HCT116 (cell line): Measurements from ENCODE around the gene PDIK1L. TPM values are rescaled to one million over a fixed set of nuclear protein-coding genes. Genes with fewer than 3 reads are reported as not detected.

Experiments
- ATAC-seq: fragments of 200-7000 bp; cut with Tn5 transposase; 2 replicates; pipeline ENCODE4 v1.9.1; 2020; ENCODE audit warnings: mild to moderate bottlenecking, moderate library complexity
- BruUV-seq: library from RNA; stranded (reverse); fragments of 400-500 nt; replicated peaks from 2 replicates; lab custom pipeline; 2021; lab: Mats Ljungman, UMichigan
- CTCF ChIA-PET: fragments of 300-600 bp; sonication (Branson Sonifier 250); formaldehyde crosslinking; loops from one replicate; lab custom pipeline; 2021; ENCODE audit warnings: antibody characterized with exemption; lab: Charles Lee
- POLR2A ChIA-PET: fragments of 300-600, 350-600 bp; sonication (Branson Sonifier 250); formaldehyde crosslinking; loops from one replicate; lab custom pipeline; 2021; ENCODE audit warnings: antibody characterized with exemption; lab: Charles Lee
- RAD21 ChIA-PET, 2 experiments: fragments of 300-600 bp; sonication (Branson Sonifier 250); formaldehyde crosslinking; loops; one replicate each; lab custom pipeline; 2023; ENCODE audit warnings: low total read pairs in 2 of 2; ENCODE audit not compliant: uncharacterized antibody in 2 of 2, unreplicated experiment in 2 of 2, low non-redundant PET in 1 of 2; lab: Charles Lee
- DNase-seq: peaks from one replicate; pipeline ENCODE4 v3.0.0-alpha.2; 2010; ENCODE audit warnings: low read depth, low spot score
- H2AFZ ChIP-seq: fragments of 200-600 bp; shearing (Covaris generic), sonication (generic); 2 replicates; pipeline ENCODE4 v1.6.1; 2017; ENCODE audit warnings: low read depth, mixed run types, mixed read lengths, antibody characterized with exemption, low read length; ENCODE audit not compliant: poor library complexity, severe bottlenecking
- H3K27ac ChIP-seq: 2 replicates; pipeline ENCODE4 v1.5.1; 2012; ENCODE audit warnings: low read depth, low read length
- H3K27me3 ChIP-seq: fragments of 200-600 bp; sonication (generic); 2 replicates; pipeline ENCODE4 v1.6.1; 2016; ENCODE audit warnings: mixed run types, low read length, mixed read lengths; ENCODE audit not compliant: insufficient read depth
- H3K36me3 ChIP-seq, 2 experiments: fragments of 200-500 bp in 1 of 2; fragments of 200-600 bp in 1 of 2; sonication (Bioruptor generic) in 1 of 2; sonication (generic) in 1 of 2; 2 replicates each; pipeline versions ENCODE4 v1.5.1 to v1.6.1; 2014 to 2016; ENCODE audit warnings: low read length in 2 of 2, inconsistent platforms in 1 of 2, mixed read lengths in 1 of 2, mixed run types in 1 of 2; ENCODE audit not compliant: insufficient read depth in 2 of 2, control insufficient read depth in 1 of 2
- H3K4me1 ChIP-seq, 2 experiments: fragments of 200-600 bp in 1 of 2; sonication (generic) in 1 of 2; 2 replicates each; pipeline versions ENCODE4 v1.5.1 to v1.6.1; 2012 to 2017; ENCODE audit warnings: low read length in 2 of 2, inconsistent platforms in 1 of 2, mild to moderate bottlenecking in 1 of 2, mixed read lengths in 1 of 2, mixed run types in 1 of 2, moderate library complexity in 1 of 2; ENCODE audit not compliant: insufficient read depth in 2 of 2, control insufficient read depth in 1 of 2
- H3K4me2 ChIP-seq: fragments of 200-600 bp; sonication (generic); 2 replicates; pipeline ENCODE4 v1.6.1; 2017; ENCODE audit warnings: mixed run types, low read length, mixed read lengths
- H3K4me3 ChIP-seq, 2 experiments: fragments of 200-600 bp in 1 of 2; sonication (generic) in 1 of 2; replicated peaks in 1 of 2; 2 replicates each; pipeline ENCODE4 v1.5.1; 2011 to 2016; ENCODE audit warnings: low read length in 2 of 2, control low read depth in 1 of 2, low read depth in 1 of 2, mild to moderate bottlenecking in 1 of 2, mixed read lengths in 1 of 2, mixed run types in 1 of 2
- H3K79me2 ChIP-seq: fragments of 200-600 bp; sonication (generic); 2 replicates; pipeline ENCODE4 v1.6.1; 2017; ENCODE audit warnings: mild to moderate bottlenecking, mixed run types, low read length, moderate library complexity, mixed read lengths; ENCODE audit not compliant: insufficient read depth
- H3K9ac ChIP-seq: fragments of 200-600 bp; sonication (generic); 2 replicates; pipeline ENCODE4 v1.6.1; 2016; ENCODE audit warnings: low read length, mixed read lengths
- H3K9me2 ChIP-seq: fragments of 200-600 bp; sonication (generic), shearing (Covaris generic); 2 replicates; pipeline ENCODE4 v1.6.1; 2017; ENCODE audit warnings: mixed run types, mild to moderate bottlenecking, moderate library complexity; ENCODE audit not compliant: insufficient read depth
- H3K9me3 ChIP-seq, 2 experiments: fragments of 200-500 bp in 1 of 2; fragments of 200-600 bp in 1 of 2; sonication (Bioruptor generic) in 1 of 2; sonication (generic) in 1 of 2; 2 replicates each; pipeline ENCODE4 v1.6.1; 2014 to 2017; ENCODE audit warnings: low read length in 2 of 2, mixed read lengths in 2 of 2, inconsistent platforms in 1 of 2, low read depth in 1 of 2, mild to moderate bottlenecking in 1 of 2, mixed run types in 1 of 2, moderate library complexity in 1 of 2; ENCODE audit not compliant: control insufficient read depth in 1 of 2, insufficient read depth in 1 of 2
- H4K20me1 ChIP-seq: fragments of 200-600 bp; sonication (generic), shearing (Covaris generic); 2 replicates; pipeline ENCODE4 v1.6.1; 2017; ENCODE audit warnings: mixed run types, mild to moderate bottlenecking, moderate library complexity; ENCODE audit not compliant: insufficient read depth
- CBX3 ChIP-seq: IDR thresholded peaks from 2 replicates; pipeline ENCODE4 v1.6.1; 2012; ENCODE audit warnings: low read depth
- CEBPB ChIP-seq: IDR thresholded peaks from 2 replicates; pipeline ENCODE4 v1.6.1; 2012; ENCODE audit warnings: low read depth
- EGR1 ChIP-seq: IDR thresholded peaks from 2 replicates; pipeline ENCODE4 v1.6.1; 2012; ENCODE audit warnings: low read depth
- ELF1 ChIP-seq: IDR thresholded peaks from 2 replicates; pipeline ENCODE4 v1.6.1; 2012; ENCODE audit warnings: low read depth, borderline replicate concordance
- EZH2 ChIP-seq: fragments of 200-600 bp; sonication (generic); IDR thresholded peaks from 2 replicates; pipeline ENCODE4 v1.6.1; 2017; ENCODE audit warnings: antibody characterized with exemption, mixed run types
- EZH2phosphoT487 ChIP-seq: fragments of 200-600 bp; IDR thresholded peaks from 2 replicates; pipeline ENCODE4 v1.6.1; 2018; ENCODE audit warnings: antibody characterized with exemption, borderline replicate concordance
- FOSL1 ChIP-seq: IDR thresholded peaks from 2 replicates; pipeline ENCODE4 v1.6.1; 2012; ENCODE audit warnings: low read depth
- POLR2A ChIP-seq: IDR thresholded peaks from 2 replicates; pipeline ENCODE4 v1.7.0; 2011; ENCODE audit warnings: borderline replicate concordance; ENCODE audit not compliant: insufficient read depth, insufficient read length; ENCODE audit errors: extremely low read depth
- POLR2AphosphoS5 ChIP-seq: IDR thresholded peaks from 2 replicates; pipeline ENCODE4 v1.6.1; 2011; ENCODE audit warnings: mild to moderate bottlenecking, low read depth, low read length, moderate library complexity
- RAD21 ChIP-seq: IDR thresholded peaks from 2 replicates; pipeline ENCODE4 v1.6.1; 2012; ENCODE audit warnings: low read depth, mild to moderate bottlenecking
- SIN3A ChIP-seq: IDR thresholded peaks from 2 replicates; pipeline ENCODE4 v1.6.1; 2012; ENCODE audit warnings: low read depth
- SP1 ChIP-seq: IDR thresholded peaks from 2 replicates; pipeline ENCODE4 v1.6.1; 2012; ENCODE audit warnings: low read depth
- SRF ChIP-seq: IDR thresholded peaks from 2 replicates; pipeline ENCODE4 v1.6.1; 2012; ENCODE audit warnings: low read depth
- TCF7L2 ChIP-seq: IDR thresholded peaks from 2 replicates; pipeline ENCODE4 v1.7.0; 2011; ENCODE audit warnings: borderline replicate concordance, inconsistent platforms; ENCODE audit not compliant: insufficient read depth, insufficient read length; ENCODE audit errors: extremely low read depth
- ZFX ChIP-seq: fragments of 450-650 bp; IDR thresholded peaks from 2 replicates; pipeline ENCODE4 v1.6.1; 2017
- ZNF274 ChIP-seq: fragments of 200-500 bp; sonication (Bioruptor generic); IDR thresholded peaks from 2 replicates; pipeline ENCODE4 v1.6.1; 2014; ENCODE audit warnings: mild to moderate bottlenecking, low read depth, low read length, inconsistent platforms
- intact Hi-C: fragments of 100-400 bp; cut with micrococcal nuclease; formaldehyde crosslinking; loops from 2 replicates; pipeline ENCODE4 v1.10.0; 2022
- total RNA-seq: library from RNA; stranded (reverse); gene quantifications from one replicate; pipeline ENCODE4 v1.2.1, GENCODE V29; 2021; ENCODE audit not compliant: unreplicated experiment
- TF ChIP-seq, protein P1 (sequence below), 3 experiments: fragments of 200-600 bp in 1 of 3; sonication (generic) in 1 of 3; IDR thresholded peaks in 2 of 3; conservative IDR thresholded peaks in 1 of 3; 2 replicates each; pipeline ENCODE4 v1.5.1; 2012 to 2017; ENCODE audit warnings: low read depth in 2 of 3, low read length in 2 of 3, antibody characterized with exemption in 1 of 3, borderline replicate concordance in 1 of 3, control low read depth in 1 of 3, mild to moderate bottlenecking in 1 of 3, mixed read lengths in 1 of 3, mixed run types in 1 of 3, moderate library complexity in 1 of 3; ENCODE audit not compliant: insufficient read depth in 1 of 3
- TF ChIP-seq, protein P2 (sequence below): IDR thresholded peaks from 2 replicates; pipeline ENCODE4 v1.6.1; 2012
- TF ChIP-seq, protein P3 (sequence below): IDR thresholded peaks from 2 replicates; pipeline ENCODE4 v1.6.1; 2011; ENCODE audit warnings: mild to moderate bottlenecking, low read length, moderate library complexity; ENCODE audit not compliant: insufficient replicate concordance; ENCODE audit errors: extremely low read depth
- TF ChIP-seq, protein P4 (sequence below): IDR thresholded peaks from 2 replicates; pipeline ENCODE4 v1.6.1; 2012; ENCODE audit warnings: low read depth

PDIK1L gene
- total RNA-seq, 1 experiment from 2014 or later, result 8.8 TPM

DNA sequence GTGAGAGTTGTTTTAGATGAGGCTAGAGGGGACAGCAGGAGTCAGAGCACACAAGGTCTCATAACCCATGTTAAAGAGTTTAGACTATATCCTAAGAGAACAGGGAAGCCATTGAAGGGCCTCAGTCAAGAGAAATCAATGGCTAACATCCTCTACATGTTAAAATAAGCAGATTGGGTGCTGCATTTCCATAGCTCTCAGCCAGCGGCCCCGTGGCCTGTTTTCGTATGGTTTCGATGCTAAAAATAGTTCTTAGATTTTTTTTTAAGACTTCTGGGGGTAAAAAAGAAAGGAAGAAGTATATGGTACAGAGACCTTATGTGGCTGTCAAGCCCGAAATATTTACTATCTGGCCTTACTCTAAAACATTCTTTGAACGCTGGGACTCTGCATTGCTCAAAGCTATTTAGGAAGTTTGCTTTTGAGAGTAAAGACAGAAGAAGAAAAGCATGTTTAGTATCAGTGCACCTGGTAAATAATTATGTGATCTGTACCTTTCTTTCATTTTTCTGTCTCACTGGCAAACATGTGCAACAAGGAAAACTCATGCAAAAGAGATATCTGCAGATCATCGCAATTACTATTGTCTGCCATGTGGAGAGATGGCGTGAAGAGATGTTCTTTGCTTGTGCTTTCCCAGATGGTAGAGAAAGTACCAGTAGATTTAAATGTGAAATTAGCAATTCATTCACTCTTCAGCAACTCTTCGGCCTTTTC is 8.4 kb downstream of the PDIK1L start:
- ChIA-PET POLR2A (no interaction called here), RAD21 (no interaction called here), CTCF (no interaction called here)
- H3K9me3 ChIP-seq, result no peaks in the 10 kb centered on the region
- 0 out of 4 replicates have a peak, but pooled peaks cover 0 to under 1% of the 10 kb centered on the region in 2 experiments for H3K36me3 ChIP-seq
- DNase-seq (no peak), ATAC-seq (no peak)
- no peak overlapping the region for H3K4me2 ChIP-seq
- TF ChIP-seq RAD21 (no peak), POLR2AphosphoS5 (no peak), SP1 (no peak), ZNF274 (no peak), CBX3 (no peak), SIN3A (no peak), SRF (no peak), TCF7L2 (no peak), ZFX (no peak), FOSL1 (no peak), POLR2A (no peak), EZH2 (no peak), EZH2phosphoT487 (no peak), CEBPB (no peak), ELF1 (no peak), EGR1 (no peak)
- TF ChIP-seq, protein P1, sequence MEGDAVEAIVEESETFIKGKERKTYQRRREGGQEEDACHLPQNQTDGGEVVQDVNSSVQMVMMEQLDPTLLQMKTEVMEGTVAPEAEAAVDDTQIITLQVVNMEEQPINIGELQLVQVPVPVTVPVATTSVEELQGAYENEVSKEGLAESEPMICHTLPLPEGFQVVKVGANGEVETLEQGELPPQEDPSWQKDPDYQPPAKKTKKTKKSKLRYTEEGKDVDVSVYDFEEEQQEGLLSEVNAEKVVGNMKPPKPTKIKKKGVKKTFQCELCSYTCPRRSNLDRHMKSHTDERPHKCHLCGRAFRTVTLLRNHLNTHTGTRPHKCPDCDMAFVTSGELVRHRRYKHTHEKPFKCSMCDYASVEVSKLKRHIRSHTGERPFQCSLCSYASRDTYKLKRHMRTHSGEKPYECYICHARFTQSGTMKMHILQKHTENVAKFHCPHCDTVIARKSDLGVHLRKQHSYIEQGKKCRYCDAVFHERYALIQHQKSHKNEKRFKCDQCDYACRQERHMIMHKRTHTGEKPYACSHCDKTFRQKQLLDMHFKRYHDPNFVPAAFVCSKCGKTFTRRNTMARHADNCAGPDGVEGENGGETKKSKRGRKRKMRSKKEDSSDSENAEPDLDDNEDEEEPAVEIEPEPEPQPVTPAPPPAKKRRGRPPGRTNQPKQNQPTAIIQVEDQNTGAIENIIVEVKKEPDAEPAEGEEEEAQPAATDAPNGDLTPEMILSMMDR (IDR thresholded peaks at IDR 0.05 in 2 of 3, conservative IDR thresholded peaks at IDR 0.05 in 1 of 3; ENCODE audit: borderline replicate concordance in 1 of 3, insufficient read depth in 1 of 3, low read depth in 2 of 3, low read length in 2 of 3), result no peak
- TF ChIP-seq, protein P2, sequence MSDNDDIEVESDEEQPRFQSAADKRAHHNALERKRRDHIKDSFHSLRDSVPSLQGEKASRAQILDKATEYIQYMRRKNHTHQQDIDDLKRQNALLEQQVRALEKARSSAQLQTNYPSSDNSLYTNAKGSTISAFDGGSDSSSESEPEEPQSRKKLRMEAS, result no peak
- TF ChIP-seq, protein P3, sequence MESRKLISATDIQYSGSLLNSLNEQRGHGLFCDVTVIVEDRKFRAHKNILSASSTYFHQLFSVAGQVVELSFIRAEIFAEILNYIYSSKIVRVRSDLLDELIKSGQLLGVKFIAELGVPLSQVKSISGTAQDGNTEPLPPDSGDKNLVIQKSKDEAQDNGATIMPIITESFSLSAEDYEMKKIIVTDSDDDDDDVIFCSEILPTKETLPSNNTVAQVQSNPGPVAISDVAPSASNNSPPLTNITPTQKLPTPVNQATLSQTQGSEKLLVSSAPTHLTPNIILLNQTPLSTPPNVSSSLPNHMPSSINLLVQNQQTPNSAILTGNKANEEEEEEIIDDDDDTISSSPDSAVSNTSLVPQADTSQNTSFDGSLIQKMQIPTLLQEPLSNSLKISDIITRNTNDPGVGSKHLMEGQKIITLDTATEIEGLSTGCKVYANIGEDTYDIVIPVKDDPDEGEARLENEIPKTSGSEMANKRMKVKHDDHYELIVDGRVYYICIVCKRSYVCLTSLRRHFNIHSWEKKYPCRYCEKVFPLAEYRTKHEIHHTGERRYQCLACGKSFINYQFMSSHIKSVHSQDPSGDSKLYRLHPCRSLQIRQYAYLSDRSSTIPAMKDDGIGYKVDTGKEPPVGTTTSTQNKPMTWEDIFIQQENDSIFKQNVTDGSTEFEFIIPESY, result no peak
- TF ChIP-seq, protein P4, sequence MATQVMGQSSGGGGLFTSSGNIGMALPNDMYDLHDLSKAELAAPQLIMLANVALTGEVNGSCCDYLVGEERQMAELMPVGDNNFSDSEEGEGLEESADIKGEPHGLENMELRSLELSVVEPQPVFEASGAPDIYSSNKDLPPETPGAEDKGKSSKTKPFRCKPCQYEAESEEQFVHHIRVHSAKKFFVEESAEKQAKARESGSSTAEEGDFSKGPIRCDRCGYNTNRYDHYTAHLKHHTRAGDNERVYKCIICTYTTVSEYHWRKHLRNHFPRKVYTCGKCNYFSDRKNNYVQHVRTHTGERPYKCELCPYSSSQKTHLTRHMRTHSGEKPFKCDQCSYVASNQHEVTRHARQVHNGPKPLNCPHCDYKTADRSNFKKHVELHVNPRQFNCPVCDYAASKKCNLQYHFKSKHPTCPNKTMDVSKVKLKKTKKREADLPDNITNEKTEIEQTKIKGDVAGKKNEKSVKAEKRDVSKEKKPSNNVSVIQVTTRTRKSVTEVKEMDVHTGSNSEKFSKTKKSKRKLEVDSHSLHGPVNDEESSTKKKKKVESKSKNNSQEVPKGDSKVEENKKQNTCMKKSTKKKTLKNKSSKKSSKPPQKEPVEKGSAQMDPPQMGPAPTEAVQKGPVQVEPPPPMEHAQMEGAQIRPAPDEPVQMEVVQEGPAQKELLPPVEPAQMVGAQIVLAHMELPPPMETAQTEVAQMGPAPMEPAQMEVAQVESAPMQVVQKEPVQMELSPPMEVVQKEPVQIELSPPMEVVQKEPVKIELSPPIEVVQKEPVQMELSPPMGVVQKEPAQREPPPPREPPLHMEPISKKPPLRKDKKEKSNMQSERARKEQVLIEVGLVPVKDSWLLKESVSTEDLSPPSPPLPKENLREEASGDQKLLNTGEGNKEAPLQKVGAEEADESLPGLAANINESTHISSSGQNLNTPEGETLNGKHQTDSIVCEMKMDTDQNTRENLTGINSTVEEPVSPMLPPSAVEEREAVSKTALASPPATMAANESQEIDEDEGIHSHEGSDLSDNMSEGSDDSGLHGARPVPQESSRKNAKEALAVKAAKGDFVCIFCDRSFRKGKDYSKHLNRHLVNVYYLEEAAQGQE, result no peak
- no peak overlapping the region for H2AFZ ChIP-seq
- H3K4me1 ChIP-seq, result peaks cover 13 to 35% of the 10 kb centered on the region in 2 experiments
- H3K4me3 ChIP-seq, result no peak overlapping the region
- intact Hi-C loops, result no loop called here
- peaks cover 3% of the 10 kb centered on the region; the same call in 1 of the 2 replicates for H4K20me1 ChIP-seq
- no peaks in the 10 kb centered on the region for H3K27me3 ChIP-seq
- no peak overlapping the region for H3K9ac ChIP-seq
- H3K27ac ChIP-seq, result no peak overlapping the region
- H3K79me2 ChIP-seq, result peaks cover 4% of the 10 kb centered on the region; the same call in 1 of the 2 replicates
- H3K9me2 ChIP-seq, result no peaks in the 10 kb centered on the region
- no TSS peak for BruUV-seq
